HG02759 (cell line): ENCODE measurements around the gene LRRC1.
A peak's percentile ranks its signal among the peaks of the same experiment; 100 is the strongest.

Experiments
- ATAC-seq: cut with Tn5 transposase; IDR thresholded peaks from one replicate; pipeline ENCODE4 v1.9.1; 2021; ENCODE audit warnings: mild to moderate bottlenecking, moderate library complexity; ENCODE audit not compliant: unreplicated experiment

The LRRC1 gene

DNA sequence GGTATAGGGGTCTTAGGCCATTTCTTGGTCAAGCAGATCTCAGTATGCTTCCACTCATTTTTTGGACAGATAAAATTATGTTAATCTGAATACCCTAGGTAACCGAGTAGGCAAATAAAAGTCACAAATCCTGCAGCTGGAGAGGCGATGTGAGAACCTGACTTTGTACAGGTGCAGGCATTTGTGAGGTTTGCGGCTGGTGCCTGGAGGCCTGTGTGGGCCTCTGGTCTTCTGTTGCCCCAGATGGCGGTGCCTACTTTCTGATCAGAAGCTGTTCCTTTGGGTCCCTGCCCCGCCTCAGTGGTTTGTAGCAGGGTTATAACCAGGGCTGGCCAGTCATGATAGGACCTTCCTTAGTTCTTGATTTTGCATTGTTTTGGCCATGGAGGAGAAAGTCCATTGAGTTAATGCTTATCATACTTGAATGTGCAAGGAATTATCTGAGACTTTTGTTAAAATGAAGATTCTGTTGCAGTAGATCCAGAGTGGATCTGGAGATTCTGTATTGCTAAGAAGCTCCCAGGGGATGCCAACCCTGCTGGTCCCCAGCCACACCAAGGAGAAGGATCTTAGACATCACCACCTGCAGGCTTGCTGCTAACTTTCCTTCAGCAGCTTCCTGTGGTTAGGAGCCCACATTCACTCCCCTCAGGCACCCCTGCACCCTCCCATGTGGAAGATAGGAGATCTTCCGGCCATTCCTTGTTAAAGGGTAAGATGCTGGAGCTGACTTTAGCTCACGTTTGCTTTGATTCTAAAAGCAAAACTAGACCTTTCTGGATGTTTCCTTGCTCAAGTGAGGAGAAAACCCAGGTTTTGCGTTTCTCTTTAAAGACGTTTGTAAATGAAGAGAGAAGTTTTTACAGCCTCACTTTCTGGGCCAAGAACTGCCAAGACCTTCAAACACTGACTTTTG is 50.7 kb downstream of the LRRC1 start:
- no peak for ATAC-seq

- ATAC-seq, result no peak
Measured at GRCh38 chr6:53846250-53846649, 51.4 kb downstream of the LRRC1 start.

DNA sequence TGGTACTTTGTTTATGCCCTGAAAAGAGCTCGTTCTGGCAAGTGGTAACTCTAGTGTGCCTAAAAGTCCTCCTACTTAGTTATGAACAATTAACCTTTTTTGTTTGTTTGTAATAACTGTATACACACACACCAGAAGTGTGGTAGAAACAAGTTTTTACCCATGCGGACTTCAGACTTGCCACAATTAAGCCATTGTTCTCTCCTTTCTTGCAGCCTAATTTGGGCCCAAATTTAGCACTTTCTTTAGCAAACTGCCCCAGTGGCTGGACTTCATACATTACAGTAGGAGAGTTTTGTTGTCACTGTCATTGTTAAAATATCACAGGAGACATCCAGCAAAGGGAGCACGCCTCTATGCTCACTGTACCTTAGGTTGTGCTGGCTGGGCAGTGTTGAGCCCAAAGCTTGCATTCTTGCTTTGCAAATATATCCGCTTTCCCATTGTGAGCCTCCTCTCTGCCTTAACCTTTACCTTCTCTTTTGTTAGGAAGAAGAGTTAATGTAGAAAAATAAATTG is 53.0 kb downstream of the LRRC1 start:
- ATAC-seq, result no peak

GRCh38 chr6:53850527-53850926 is 55.7 kb downstream of the LRRC1 start:
- no peak for ATAC-seq

- no peak for ATAC-seq
Measured at GRCh38 chr6:53851561-53851960, 56.8 kb downstream of the LRRC1 start.

- no peak for ATAC-seq
Measured at GRCh38 chr6:53852805-53853204, 58.0 kb downstream of the LRRC1 start.

- peak; percentile 95 for ATAC-seq
Measured at GRCh38 chr6:53854843-53855567, 60.2 kb downstream of the LRRC1 start.

GRCh38 chr6:53855940-53856339 is 61.1 kb downstream of the LRRC1 start:
- no peak for ATAC-seq

GRCh38 chr6:53857318-53858094 is 62.7 kb downstream of the LRRC1 start:
- no peak for ATAC-seq

DNA sequence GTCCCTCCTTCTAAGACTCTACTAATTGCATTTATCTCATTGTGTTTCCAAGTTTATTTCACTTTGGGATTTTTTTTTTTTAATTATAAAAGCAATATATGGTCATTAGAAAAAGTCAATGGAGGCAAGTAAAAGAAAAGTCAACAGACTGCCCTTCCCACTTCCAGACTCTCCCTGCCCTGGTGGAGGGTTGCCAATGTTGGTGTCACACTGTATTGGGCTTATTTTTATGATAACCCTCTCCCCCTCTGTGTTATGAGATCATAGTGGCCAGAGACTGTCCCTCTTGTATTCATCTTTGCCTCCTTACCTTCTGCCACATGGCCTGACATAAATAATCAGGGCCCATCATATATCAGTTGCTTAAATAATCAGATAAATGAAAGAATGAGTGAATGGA is 63.4 kb downstream of the LRRC1 start:
- ATAC-seq, result no peak

- no peak for ATAC-seq
Measured at GRCh38 chr6:53858913-53859312, 64.1 kb downstream of the LRRC1 start.

DNA sequence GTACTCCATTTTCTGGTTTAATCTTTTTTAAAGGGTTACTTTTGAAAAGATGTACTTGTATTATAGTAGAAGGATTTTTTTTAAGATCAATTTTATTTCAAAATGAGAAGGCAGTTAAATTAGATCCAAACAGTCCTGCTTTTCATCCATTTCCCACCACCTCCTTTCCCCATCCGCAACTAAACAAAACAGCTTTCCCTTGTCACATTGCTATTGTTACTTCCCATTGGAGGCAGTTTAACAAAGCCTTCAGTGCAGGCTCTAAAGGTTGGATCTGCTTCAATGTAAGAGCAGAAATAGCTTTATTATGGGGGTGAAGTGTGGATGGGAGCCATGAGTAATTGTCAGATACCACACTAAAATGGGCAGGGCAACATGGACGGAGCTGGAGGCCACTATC is 65.7 kb downstream of the LRRC1 start:
- no peak for ATAC-seq

DNA sequence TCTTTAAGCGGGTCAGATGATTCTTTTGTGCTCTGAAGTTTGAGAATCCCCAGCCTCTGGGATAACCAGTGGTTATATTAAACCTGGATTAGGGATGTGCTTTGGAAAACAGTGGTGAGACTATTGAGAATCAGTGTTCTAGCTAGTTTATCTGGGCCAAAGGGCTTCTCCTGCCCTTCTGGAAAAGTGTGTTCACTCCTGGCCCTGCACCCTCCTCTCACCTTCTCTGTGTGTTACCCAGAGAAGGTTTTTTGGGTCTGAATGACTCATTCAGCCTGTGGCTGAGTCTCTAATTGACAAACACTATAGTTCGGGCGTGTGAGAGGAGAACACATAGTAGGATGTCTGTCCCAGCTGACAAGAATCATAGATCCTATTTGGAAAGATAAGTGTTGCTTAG is 66.7 kb downstream of the LRRC1 start:
- no peak for ATAC-seq

DNA sequence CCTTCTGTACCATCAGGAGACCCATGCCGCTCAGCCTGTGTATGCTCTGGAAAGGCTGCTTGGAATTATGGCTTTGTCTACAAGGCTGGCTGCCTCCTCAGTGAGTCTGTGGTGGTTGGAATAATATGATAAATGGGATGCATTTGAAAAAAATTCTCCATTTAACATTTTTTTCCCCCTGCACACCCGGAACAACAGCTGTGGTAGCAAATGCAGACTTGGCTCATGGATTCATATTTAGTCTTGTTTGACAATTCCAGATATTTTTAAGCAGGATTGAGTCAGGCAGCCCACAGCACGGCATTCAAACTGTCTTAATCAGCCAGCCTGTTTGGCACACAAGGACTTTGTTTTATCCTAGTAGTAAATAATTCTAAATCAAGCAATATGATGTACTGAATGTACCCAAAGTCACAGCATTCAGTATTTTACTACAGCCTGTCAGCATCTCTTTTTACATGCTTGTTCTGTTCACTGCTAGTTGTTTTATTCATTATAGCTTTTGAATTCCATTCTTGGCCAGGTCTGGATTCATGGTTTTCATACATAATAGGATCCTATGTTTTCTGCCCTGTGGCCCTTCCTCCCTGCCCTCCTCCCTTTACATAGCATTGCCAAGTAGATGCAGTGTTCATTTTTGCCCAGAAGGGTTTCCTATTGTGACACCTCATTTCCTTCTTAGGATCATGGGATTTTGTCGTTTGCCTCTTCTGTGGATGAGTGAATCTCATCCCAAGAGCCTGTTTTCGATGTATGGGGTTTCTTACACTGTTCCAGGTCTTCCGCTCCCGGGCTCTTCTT is 68.1 kb downstream of the LRRC1 start:
- ATAC-seq, result no peak

DNA sequence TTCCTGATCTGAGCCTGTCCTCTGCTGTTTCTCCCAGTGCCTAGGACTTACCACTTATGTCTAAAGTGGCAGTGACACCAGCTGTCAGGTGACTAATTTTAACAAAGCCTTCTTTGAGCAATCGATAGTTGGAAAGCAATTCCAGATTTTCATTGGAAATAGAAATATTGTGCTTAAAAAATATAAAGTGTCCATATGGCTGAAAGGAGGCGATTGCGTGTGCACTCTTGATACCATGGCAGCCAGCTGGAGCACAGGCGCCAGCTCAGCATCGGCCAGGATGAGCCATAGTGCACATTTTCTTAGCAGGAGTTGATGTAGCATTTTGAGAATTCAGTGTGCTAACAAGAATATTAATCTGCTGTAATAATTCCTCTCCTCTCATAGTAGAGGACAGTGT is 70.0 kb downstream of the LRRC1 start:
- no peak for ATAC-seq

GRCh38 chr6:53866226-53866625 is 71.4 kb downstream of the LRRC1 start:
- no peak for ATAC-seq

DNA sequence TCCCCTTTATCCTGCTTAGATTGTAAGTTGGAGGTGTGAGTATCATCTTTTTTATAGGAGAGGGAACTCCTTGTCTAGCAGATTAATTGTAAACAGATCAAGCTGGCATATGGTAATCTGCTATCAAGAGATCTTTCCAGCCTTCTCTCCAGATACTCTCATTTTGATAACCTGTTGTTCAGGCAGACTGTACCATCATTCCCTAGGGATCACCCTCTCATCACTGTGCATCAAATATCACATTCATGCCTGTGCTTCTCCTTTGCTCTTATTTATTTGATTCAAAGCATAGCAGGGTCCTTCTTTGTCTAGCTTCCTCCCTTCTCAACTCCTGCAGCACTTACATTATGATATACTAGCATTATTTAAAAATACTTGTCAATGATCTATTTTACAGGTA is 73.8 kb downstream of the LRRC1 start:
- ATAC-seq, result no peak

GRCh38 chr6:53869964-53870363 is 75.2 kb downstream of the LRRC1 start:
- ATAC-seq, result no peak

DNA sequence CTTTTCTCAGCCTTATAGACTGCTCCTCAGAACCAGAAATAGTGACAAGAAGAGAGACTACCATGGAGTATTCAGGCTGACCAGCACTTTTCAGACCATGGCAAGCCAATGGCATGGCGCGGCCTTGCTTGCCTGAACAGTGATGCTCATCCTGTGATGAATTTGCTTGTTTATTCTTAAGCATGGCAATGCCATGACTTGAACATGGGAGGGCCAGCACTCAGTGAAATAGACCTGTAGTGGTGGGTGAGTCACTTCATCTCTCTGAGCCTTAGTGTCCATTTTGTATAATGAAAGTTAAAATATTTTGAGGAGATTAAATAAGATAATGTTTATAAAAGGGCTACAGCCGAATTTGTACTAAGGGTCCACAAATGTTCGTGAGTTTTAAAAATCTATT is 79.1 kb downstream of the LRRC1 start:
- no peak for ATAC-seq

DNA sequence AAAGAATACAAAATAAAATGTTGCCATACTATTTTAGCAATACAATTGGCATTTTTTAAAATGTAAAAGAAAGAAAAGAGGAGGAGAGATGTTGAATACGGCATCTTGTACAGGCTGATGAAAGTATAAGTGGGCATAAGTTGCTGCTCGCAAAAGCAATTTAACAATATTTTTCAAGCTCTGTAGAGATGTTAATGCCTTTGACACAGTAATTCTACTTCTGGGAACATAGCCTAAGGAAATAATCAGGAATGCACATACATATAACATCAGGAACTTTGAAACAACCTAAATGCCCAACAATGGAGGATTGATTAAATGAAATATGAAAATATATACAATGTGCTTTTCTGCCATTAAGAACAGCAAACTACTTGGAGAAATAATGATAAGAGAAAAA is 80.2 kb downstream of the LRRC1 start:
- ATAC-seq, result no peak
